BE2C (cell line): Measurements from ENCODE around the gene ETV5.

ENCODE experiments used
- DNase-seq: peaks from one replicate; pipeline ENCODE4 v3.0.0-alpha.2; 2020
- H3K27me3 ChIP-seq: fragments of 250-450 bp; sonication (Bioruptor Pico); 2 replicates; pipeline ENCODE4 v1.5.1; 2020; ENCODE audit warnings: mild to moderate bottlenecking
- H3K36me3 ChIP-seq: fragments of 250-450 bp; sonication (Bioruptor Pico); 2 replicates; pipeline ENCODE4 v1.5.1; 2020; ENCODE audit warnings: mild to moderate bottlenecking
- H3K4me1 ChIP-seq: fragments of 250-450 bp; sonication (Bioruptor Pico); 2 replicates; pipeline ENCODE4 v1.5.1; 2020
- H3K4me3 ChIP-seq: 2 replicates; pipeline ENCODE4 v1.5.1; 2011; ENCODE audit warnings: low read depth, low read length
- H3K9me3 ChIP-seq: fragments of 250-450 bp; sonication (Bioruptor Pico); 2 replicates; pipeline ENCODE4 v1.5.1; 2020
- CTCF ChIP-seq: IDR thresholded peaks from 2 replicates; pipeline ENCODE4 v1.5.1; 2012; ENCODE audit warnings: mild to moderate bottlenecking, low read depth, low read length

ETV5 gene

DNA sequence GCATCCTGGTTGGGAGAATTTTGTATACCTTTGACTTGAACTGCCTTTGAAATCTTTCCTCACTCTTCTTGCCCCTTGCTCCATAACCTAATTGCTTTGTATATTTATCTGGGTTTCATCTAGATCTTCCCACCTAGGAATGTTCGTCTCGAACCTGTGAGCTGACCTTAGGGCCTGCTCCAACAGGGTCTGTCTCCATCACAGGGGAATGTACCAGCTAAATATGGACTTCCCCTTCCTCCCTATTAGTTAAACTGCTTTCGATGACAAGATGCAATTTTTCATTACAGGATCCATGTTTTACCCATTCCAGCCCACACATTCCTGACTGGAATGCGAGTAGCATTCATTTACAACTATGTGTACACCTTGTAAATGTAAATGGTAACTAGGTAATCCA, 10.6 kb upstream of the ETV5 start:
- Histone ChIP-seq H3K4me3 (no peak overlapping the region), H3K36me3 (no peaks in the 10 kb centered on the region), H3K9me3 (no peaks in the 10 kb centered on the region), H3K27me3 (no peaks in the 10 kb centered on the region), H3K4me1 (no peaks in the 10 kb centered on the region; the same call in none of the 2 replicates)
- no peak for DNase-seq
- no peak for TF ChIP-seq CTCF

DNA sequence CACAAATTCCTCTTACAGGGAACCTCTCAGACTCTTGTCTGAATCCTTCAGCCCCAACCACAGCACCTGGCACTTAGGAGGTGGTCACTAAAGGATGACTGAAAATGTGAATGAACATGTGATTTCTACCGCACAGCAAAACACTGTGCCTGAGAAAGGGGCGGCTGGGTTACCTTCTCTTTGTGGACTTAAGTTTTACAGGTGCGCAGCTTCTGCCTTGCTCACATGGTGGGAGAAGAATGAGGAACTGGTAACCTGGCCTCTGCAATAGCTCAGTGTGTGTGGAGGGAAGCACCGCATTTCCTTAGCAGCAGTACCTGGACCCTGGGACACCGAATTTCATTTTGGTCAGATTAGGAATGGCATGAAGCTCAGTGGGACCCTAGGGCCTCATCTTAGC, 9.8 kb upstream of the ETV5 start:
- no peaks in the 10 kb centered on the region; the same call in none of the 2 replicates for H3K4me1 ChIP-seq
- H3K4me3 ChIP-seq: no peak overlapping the region
- no peaks in the 10 kb centered on the region for H3K27me3 ChIP-seq
- no peak for DNase-seq
- no peak for TF ChIP-seq CTCF
- H3K9me3 ChIP-seq: no peaks in the 10 kb centered on the region
- H3K36me3 ChIP-seq: no peaks in the 10 kb centered on the region

DNA sequence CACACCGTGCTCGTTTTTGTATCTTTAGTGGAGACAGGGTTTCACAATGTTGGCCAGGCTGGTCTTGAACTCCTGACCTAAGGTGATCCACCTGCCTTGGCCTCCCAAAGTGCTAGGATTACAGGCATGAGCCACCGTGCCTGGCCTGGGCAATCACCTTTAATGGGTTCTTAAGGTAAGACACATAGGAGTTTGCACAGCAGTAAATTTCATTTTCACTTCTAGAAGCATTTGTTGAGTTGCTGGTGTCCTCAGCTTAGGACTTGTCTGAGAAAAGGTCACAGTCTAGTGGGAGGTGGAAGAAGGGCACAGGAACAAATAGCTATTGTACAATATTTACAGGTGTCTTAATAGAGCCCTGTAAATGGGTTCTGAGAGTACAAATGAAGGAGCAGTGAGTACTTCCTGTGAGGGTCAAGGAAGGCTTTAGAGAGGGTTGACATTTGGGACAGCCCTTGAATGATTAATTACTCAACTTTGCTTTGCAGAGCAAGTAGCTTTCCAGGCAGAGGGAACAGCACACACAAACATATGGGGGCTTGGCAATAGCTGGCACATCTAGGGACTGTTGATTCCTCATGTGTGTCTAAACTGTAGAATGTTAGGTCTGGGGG, 8.7 kb upstream of the ETV5 start:
- Histone ChIP-seq H3K36me3 (no peaks in the 10 kb centered on the region), H3K27me3 (no peaks in the 10 kb centered on the region), H3K4me1 (no peaks in the 10 kb centered on the region), H3K4me3 (no peak overlapping the region), H3K9me3 (no peaks in the 10 kb centered on the region)
- no peak for TF ChIP-seq CTCF
- DNase-seq: no peak

DNA sequence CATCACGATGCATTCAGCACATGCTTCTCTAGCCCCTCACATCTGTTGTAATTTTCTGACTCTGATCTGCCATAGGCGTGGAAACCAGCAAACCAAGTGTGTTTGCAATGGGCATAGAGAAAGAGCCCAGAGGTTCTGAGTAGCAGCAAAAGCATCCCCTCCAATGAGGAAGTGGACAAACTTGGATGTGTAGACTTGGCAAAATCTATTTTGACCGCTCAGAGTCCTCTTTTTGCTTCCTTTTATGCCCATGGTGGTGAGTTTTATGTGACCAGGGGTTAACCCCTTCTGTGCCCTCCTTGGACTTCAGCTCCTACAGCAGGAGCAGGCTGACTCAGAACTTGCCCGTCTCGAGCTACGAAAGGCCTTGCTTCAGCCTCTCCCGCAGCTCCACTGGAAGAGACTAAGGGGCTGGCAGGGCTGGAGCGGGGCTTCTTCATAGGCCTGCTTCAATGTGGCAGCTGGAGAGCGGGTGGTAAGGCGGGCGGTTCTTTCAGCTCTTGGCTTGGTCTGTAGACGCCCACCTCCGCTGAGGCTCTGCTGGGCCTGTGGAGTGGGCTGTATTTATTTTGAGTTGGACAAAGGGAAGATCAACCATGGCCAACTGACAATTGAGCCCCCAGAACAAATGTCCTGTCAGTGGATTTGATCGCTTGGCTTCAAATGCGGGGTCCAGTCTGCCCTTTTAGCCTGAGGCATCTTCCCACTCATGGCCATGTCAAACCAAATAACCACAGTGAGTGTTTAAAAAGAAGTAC, 6.5 kb upstream of the ETV5 start:
- no peaks in the 10 kb centered on the region for H3K27me3 ChIP-seq

DNA sequence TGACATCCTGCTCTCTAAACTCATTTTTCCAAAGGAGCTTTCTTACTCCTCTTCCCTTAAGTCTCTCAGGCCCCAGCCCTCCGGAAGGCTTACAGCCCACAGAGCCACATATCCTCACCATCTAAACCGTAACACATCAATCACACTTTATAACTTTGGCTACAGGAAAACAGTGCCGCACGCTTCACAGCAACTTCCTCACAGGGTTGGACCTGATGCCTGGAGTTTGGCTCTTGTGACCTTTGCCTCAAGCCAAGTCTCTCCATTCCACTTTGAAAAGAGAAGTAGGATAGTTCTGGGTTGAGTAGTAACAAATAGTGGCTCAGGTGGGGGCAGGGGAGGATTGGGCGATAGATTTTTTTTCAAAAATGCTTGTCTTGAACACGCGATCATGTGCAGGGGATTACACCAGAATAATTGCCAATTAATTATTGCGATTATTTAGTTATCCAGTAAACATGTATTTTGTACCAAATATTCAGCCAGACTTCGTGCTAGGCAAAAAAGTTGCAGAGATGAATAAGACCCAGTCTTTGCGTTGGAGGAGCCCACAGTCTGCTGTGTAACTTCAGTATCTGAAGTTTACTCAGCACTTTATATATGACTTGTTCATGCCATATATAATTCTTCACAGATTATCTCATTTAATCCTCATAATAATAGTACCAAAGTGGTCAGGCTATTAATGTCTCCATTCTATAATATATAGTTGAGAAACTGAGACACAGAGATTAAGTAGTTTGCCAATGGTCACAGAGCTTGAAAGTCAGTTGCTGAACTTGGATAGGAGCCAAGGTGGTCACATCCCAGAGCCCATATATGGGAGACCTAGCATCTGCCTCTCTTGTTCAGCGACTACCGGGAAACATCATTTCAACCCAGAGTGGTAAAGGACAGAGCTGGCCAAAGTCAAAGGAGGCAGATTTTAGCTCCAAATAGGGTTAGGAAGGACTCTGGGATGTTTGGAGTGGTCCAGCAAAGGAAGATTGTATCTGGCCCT, 2.4 kb upstream of the ETV5 start:
- DNase-seq: peak; percentile 28
- Histone ChIP-seq H3K9me3 (no peaks in the 10 kb centered on the region), H3K4me3 (no peak overlapping the region), H3K4me1 (peaks cover 7% of the 10 kb centered on the region; the same call in 1 of the 2 replicates), H3K36me3 (no peaks in the 10 kb centered on the region), H3K27me3 (no peaks in the 10 kb centered on the region)
- no peak for TF ChIP-seq CTCF

More for the DNA sequence above, 6.5 kb upstream of the ETV5 start:
- TF ChIP-seq CTCF: no peak
- no peak for DNase-seq
- no peaks in the 10 kb centered on the region for H3K9me3 ChIP-seq
- no peaks in the 10 kb centered on the region for H3K36me3 ChIP-seq
- H3K4me3 ChIP-seq: no peak overlapping the region
- peaks cover 1% of the 10 kb centered on the region; the same call in 1 of the 2 replicates for H3K4me1 ChIP-seq
